MCF 10A (cell line): Measurements from ENCODE around the gene TRIM67. TPM values are rescaled to one million over a fixed set of nuclear protein-coding genes. Genes with fewer than 3 reads are reported as not detected.

Experiments
- BruUV-seq: library from RNA; stranded (reverse); fragments of 400-500 nt; replicated peaks from 2 replicates; lab custom pipeline; 2021; lab: Mats Ljungman, UMichigan
- CTCF ChIA-PET: fragments of 300-600 bp; sonication (Branson Sonifier 250); formaldehyde crosslinking; extraction: SDS; loops from one replicate; lab custom pipeline; 2021; ENCODE audit warnings: antibody characterized with exemption, inconsistent platforms; lab: Yijun Ruan, JAX
- POLR2A ChIA-PET: fragments of 300-600, 350-650 bp; sonication (Branson Sonifier 250); formaldehyde crosslinking; extraction: SDS; loops from one replicate; lab custom pipeline; 2020; ENCODE audit warnings: antibody characterized with exemption, inconsistent platforms; lab: Yijun Ruan, JAX
- DNase-seq: peaks from one replicate; pipeline ENCODE4 v3.0.0-alpha.2; 2018; ENCODE audit not compliant: unreplicated experiment
- H3K27ac Mint-ChIP-seq: one replicate; pipeline ENCODE4 v1.8.0; 2022; ENCODE audit warnings: mild to moderate bottlenecking, low read depth, mixed read lengths; ENCODE audit not compliant: unreplicated experiment
- H3K27me3 Mint-ChIP-seq: one replicate; pipeline ENCODE4 v1.8.0; 2022; ENCODE audit warnings: mixed read lengths; ENCODE audit not compliant: insufficient read depth, unreplicated experiment
- H3K36me3 Mint-ChIP-seq: one replicate; pipeline ENCODE4 v1.8.0; 2022; ENCODE audit warnings: mild to moderate bottlenecking, moderate library complexity, mixed read lengths; ENCODE audit not compliant: insufficient read depth, unreplicated experiment
- H3K4me1 Mint-ChIP-seq: one replicate; pipeline ENCODE4 v1.8.0; 2022; ENCODE audit warnings: mixed read lengths; ENCODE audit not compliant: insufficient read depth, unreplicated experiment
- H3K4me3 Mint-ChIP-seq: one replicate; pipeline ENCODE4 v1.8.0; 2022; ENCODE audit warnings: mild to moderate bottlenecking, moderate library complexity, mixed read lengths; ENCODE audit not compliant: unreplicated experiment
- H3K9me3 Mint-ChIP-seq: one replicate; pipeline ENCODE4 v1.8.0; 2022; ENCODE audit warnings: mixed read lengths; ENCODE audit not compliant: unreplicated experiment
- intact Hi-C: fragments of 100-400 bp; cut with micrococcal nuclease; formaldehyde crosslinking; loops from 2 replicates; pipeline ENCODE4 v1.14.1; 2022
- total RNA-seq: library from RNA; stranded (reverse); gene quantifications from 2 replicates; pipeline ENCODE4 v1.2.3, GENCODE V29; 2022
- TF ChIP-seq, protein P1 (sequence below): fragments of 200-600 bp; IDR thresholded peaks from one replicate; pipeline ENCODE4 v1.8.0; 2022; ENCODE audit warnings: antibody characterized with exemption, mild to moderate bottlenecking; ENCODE audit not compliant: unreplicated experiment

Gene TRIM67
- total RNA-seq, 1 experiment from 2014 or later, result not detected

DNA sequence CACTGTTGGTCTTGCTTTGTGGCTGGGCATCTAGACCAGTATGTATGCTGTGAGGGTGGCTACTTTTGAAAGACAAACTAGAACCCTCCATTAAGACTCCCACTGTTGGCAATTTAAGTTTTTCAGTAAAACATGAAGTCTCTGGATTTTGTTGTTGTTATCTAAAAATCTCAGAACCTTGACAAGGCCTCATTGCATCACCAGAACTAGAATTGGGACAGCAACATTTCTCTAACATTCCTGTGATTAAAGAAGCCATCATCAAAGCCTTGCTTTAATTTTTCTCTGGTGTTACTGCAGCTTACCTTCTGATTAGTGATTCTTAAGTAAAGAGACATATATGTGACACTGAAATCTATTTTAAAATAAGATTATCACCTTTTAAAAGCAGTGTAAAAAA lies 4.5 kb downstream of the TRIM67 start:
- peaks cover 24% of the 10 kb centered on the region for H3K27me3 Mint-ChIP-seq
- POLR2A ChIA-PET, result interaction anchor here (0.6 to 3.6 kb wide), 9 partner anchors 12 to 188 kb away, joined by 3 to 21 read pairs (median 4); partner anchors contain the start of genes ARV1, FAM89A and TTC13
- TF ChIP-seq, protein P1, sequence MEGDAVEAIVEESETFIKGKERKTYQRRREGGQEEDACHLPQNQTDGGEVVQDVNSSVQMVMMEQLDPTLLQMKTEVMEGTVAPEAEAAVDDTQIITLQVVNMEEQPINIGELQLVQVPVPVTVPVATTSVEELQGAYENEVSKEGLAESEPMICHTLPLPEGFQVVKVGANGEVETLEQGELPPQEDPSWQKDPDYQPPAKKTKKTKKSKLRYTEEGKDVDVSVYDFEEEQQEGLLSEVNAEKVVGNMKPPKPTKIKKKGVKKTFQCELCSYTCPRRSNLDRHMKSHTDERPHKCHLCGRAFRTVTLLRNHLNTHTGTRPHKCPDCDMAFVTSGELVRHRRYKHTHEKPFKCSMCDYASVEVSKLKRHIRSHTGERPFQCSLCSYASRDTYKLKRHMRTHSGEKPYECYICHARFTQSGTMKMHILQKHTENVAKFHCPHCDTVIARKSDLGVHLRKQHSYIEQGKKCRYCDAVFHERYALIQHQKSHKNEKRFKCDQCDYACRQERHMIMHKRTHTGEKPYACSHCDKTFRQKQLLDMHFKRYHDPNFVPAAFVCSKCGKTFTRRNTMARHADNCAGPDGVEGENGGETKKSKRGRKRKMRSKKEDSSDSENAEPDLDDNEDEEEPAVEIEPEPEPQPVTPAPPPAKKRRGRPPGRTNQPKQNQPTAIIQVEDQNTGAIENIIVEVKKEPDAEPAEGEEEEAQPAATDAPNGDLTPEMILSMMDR, result no peak
- BruUV-seq, result no TSS peak
- H3K4me1 Mint-ChIP-seq, result no peaks in the 10 kb centered on the region
- H3K9me3 Mint-ChIP-seq, result no peaks in the 10 kb centered on the region
- no peak overlapping the region for H3K27ac Mint-ChIP-seq
- CTCF ChIA-PET, result interaction anchor here (0.8 to 2.7 kb wide), 3 partner anchors 11 to 45 kb away, joined by 3 to 14 read pairs (median 6); no protein-coding TSS in a partner anchor
- DNase-seq, result no peak
- no peaks in the 10 kb centered on the region for H3K36me3 Mint-ChIP-seq
- no peak overlapping the region for H3K4me3 Mint-ChIP-seq
- intact Hi-C loops, result no loop called here

GRCh38 chr1:231170875-231171274 lies 9.0 kb downstream of the TRIM67 start:
- no TSS peak for BruUV-seq
- TF ChIP-seq, protein P1, result peak; percentile 12
- ChIA-PET CTCF (interaction anchor here (0.6 to 1.3 kb wide), 6 partner anchors 8 to 303 kb away, joined by 3 to 5 read pairs (median 3); partner anchors contain the start of gene C1orf198), POLR2A (interaction anchor here (1.0 to 2.4 kb wide), 5 partner anchors 10 to 192 kb away, joined by 3 to 14 read pairs (median 4); partner anchors contain the start of genes ARV1, EXOC8 and TTC13)
- intact Hi-C loops, result no loop called here
- Mint-ChIP-seq H3K4me3 (no peak overlapping the region), H3K36me3 (no peaks in the 10 kb centered on the region), H3K9me3 (no peaks in the 10 kb centered on the region), H3K27ac (peak overlapping the region; percentile 8), H3K27me3 (peaks cover 20% of the 10 kb centered on the region), H3K4me1 (peaks cover 11% of the 10 kb centered on the region)
- peak; percentile 57 for DNase-seq

DNA sequence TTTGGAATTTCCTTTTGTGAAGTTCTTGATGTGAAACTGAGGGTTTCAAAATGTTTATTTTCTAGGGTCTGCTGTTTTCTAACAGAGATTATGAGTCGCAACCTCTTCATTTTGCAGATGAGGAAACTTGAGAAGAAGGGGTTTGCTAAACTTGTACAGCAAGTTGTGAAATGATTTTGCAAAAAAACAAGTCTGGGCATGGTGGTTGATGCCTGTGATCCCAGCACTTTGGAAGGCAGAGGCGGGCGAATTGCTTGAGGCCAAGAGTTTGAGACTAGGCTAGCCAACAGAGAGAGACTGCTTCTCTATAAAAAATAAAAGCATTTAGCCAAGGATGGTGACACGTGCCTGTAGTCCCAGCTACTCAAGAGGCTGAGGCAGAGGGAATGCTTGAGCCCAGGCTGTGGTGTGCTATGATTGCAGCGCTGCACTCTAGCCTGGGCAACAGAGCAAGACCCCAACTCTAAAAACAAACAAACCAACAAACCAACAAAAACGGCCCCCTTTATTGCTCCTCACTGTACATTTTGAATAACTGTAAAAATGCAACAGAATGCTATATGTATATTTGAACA lies 9.9 kb downstream of the TRIM67 start:
- H3K4me1 Mint-ChIP-seq, result peaks cover 11% of the 10 kb centered on the region
- ChIA-PET CTCF (interaction anchor here (0.9 to 1.3 kb wide), 5 partner anchors 9 to 39 kb away, joined by 3 to 6 read pairs (median 3); no protein-coding TSS in a partner anchor), POLR2A (interaction anchor here (0.6 to 2.4 kb wide), 15 partner anchors 9 to 713 kb away, joined by 3 to 14 read pairs (median 3); partner anchors contain the start of genes ARV1, EXOC8, SPRTN and TRIM67)
- peak; percentile 97 for DNase-seq
- H3K4me3 Mint-ChIP-seq, result no peak overlapping the region
- peak overlapping the region; percentile 8 for H3K27ac Mint-ChIP-seq
- TF ChIP-seq, protein P1, result no peak
- H3K9me3 Mint-ChIP-seq, result no peaks in the 10 kb centered on the region
- no TSS peak for BruUV-seq
- intact Hi-C loops, result no loop called here
- H3K36me3 Mint-ChIP-seq, result no peaks in the 10 kb centered on the region
- H3K27me3 Mint-ChIP-seq, result peaks cover 25% of the 10 kb centered on the region

- Mint-ChIP-seq H3K9me3 (no peaks in the 10 kb centered on the region), H3K27ac (peak overlapping the region; percentile 8), H3K4me3 (no peak overlapping the region), H3K27me3 (peaks cover 32% of the 10 kb centered on the region), H3K36me3 (no peaks in the 10 kb centered on the region), H3K4me1 (peaks cover 11% of the 10 kb centered on the region)
- intact Hi-C loops, result no loop called here
- BruUV-seq, result no TSS peak
- TF ChIP-seq, protein P1, result no peak
- DNase-seq, result peak; percentile 88
- POLR2A ChIA-PET, result interaction anchor here (0.6 to 2.4 kb wide), 14 partner anchors 10 to 714 kb away, joined by 3 to 14 read pairs (median 3); partner anchors contain the start of genes ARV1, EXOC8, SPRTN and TRIM67
- CTCF ChIA-PET, result interaction anchor here (0.6 to 1.3 kb wide), 4 partner anchors 19 to 38 kb away, joined by 3 to 6 read pairs (median 3); no protein-coding TSS in a partner anchor
Observed at GRCh38 chr1:231172411-231172810, 10.6 kb downstream of the TRIM67 start.
